Fibroblast of the aortic adventitia (primary cell): ENCODE results near the gene MAPK13. TPM values are rescaled to one million over a fixed set of nuclear protein-coding genes. Genes with fewer than 3 reads are reported as not detected.

Source experiments
- DNase-seq: peaks from one replicate; pipeline ENCODE4 v3.0.0-alpha.2; 2010; ENCODE audit warnings: low read depth
- H3K4me3 ChIP-seq: 2 replicates; pipeline ENCODE4 v1.5.1; 2011; ENCODE audit warnings: low read depth, mild to moderate bottlenecking, control low read depth, low read length, moderate library complexity
- total RNA-seq: library from RNA; depleted of rRNA; stranded (reverse); fragments of >200 nt; gene quantifications from 2 replicates; pipeline ENCODE4 v1.2.3, GENCODE V29; 2012; ENCODE audit warnings: low replicate concordance
- TF ChIP-seq, protein P1 (sequence below): IDR thresholded peaks from 2 replicates; pipeline ENCODE4 v1.5.1; 2011; ENCODE audit warnings: mild to moderate bottlenecking, low read length, control low read depth, inconsistent platforms; ENCODE audit not compliant: insufficient read depth

MAPK13 gene
- total RNA-seq, 1 donor, result 15.6 TPM

DNA sequence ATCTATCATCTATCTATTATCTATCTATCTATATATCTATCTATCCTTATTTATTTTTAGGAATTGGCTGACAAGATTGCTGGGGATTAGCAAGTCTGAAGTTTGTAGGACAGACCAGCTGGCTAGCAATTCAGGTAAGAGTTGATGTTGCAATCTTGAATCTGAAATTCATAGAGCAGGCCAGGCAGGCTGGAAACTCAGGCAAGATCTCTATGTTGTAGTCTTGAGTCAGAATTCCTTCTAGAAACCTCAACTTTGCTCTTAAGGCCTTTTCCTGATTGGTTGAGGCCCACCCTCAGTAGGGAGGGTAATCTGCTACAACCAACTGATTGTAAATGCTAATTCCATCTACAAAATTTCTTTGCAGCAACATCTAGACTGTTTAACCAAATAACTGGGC is 19.2 kb downstream of the MAPK13 start:
- TF ChIP-seq, protein P1, sequence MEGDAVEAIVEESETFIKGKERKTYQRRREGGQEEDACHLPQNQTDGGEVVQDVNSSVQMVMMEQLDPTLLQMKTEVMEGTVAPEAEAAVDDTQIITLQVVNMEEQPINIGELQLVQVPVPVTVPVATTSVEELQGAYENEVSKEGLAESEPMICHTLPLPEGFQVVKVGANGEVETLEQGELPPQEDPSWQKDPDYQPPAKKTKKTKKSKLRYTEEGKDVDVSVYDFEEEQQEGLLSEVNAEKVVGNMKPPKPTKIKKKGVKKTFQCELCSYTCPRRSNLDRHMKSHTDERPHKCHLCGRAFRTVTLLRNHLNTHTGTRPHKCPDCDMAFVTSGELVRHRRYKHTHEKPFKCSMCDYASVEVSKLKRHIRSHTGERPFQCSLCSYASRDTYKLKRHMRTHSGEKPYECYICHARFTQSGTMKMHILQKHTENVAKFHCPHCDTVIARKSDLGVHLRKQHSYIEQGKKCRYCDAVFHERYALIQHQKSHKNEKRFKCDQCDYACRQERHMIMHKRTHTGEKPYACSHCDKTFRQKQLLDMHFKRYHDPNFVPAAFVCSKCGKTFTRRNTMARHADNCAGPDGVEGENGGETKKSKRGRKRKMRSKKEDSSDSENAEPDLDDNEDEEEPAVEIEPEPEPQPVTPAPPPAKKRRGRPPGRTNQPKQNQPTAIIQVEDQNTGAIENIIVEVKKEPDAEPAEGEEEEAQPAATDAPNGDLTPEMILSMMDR, result no peak
- H3K4me3 ChIP-seq, result no peak overlapping the region
- DNase-seq, result no peak

DNA sequence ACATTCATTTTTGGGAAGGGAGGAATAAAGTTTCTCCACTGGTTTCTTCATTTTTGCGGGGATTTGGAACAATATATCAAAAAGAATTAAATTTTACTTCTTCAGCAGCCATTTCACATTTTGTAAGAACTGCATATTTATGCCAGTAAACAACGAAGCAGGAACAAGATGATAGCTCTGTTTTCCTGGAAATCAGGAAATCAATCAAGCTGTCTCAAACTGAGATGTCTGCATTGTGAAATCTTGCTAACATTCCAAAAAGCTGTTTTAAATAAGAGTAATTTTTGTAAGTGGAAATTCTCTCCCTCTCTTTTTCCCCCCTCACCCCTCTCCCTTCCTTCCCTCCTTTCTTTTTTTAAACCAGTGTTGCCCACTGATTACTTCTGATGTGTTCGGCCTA is 20.0 kb downstream of the MAPK13 start:
- H3K4me3 ChIP-seq, result no peak overlapping the region
- no peak for DNase-seq
- TF ChIP-seq, protein P1, result no peak

DNA sequence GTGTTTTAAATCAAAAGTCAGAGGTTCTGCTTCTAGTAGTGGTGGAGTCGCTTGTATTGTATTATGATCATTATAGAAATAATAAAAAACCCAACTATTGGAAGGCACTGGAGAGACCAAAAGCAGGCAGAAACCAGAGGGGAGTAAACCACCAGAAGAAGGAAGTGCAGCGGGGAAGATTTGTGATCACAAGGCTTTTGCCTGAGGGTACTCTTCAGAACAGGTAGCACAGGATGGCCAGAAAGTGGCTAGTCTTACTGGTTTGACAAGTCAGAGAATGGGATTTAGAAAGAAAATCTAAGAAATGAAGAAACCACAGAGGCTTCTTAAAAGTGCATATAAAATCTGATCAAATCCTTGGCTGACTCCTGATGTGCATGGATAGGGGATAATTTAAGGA is 24.0 kb downstream of the MAPK13 start:
- H3K4me3 ChIP-seq, result no peak overlapping the region
- TF ChIP-seq, protein P1, result no peak
- DNase-seq, result no peak

DNA sequence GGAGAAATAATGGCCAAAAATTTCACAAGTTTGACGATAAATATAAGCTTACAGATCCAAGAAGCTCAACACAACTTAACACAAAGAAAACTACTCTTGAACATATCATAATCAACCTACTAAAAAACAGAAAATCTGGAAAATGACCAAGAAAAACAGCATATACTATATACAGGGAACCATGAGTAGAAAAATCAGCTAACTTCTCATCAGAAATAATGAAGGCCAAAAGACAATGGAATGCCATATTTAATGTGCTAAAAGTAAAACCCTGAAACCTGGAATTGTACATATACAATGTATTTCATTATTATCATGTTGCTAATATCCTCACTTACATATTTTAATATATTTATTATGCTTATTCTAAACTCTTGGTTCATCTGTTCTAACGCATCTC is 25.3 kb downstream of the MAPK13 start:
- no peak overlapping the region for H3K4me3 ChIP-seq
- TF ChIP-seq, protein P1, result no peak
- DNase-seq, result no peak

DNA sequence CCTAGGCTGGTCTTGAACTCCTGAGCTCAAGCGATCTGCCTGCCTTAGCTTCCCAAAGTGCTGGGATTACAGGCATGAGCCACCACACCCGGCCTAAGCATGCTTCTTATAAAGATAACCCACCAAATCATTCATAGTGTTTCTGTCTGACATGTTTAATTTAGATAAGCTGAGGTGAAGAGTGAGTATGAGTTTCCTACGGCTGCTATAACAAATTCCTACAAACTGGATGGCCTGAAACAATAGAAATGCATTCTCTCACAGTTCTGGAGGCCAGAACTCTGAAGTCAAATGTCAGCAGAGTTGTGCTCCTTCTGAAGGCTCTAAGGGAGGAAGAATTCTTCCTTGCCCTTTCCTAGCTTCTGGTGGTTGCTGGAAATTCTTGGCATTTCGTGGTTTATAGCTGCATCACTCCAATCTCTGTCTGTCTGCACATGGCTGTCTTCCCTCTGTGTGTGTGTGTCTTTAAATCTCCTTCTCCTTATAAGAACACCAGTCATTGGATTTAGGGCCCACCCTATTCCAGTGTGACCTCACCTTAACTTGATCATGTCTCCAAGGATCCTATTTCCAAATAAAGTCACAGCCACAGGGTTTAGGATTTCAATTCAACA is 29.9 kb downstream of the MAPK13 start:
- no peak overlapping the region for H3K4me3 ChIP-seq
- TF ChIP-seq, protein P1, result no peak
- peak; percentile 18 for DNase-seq

DNA sequence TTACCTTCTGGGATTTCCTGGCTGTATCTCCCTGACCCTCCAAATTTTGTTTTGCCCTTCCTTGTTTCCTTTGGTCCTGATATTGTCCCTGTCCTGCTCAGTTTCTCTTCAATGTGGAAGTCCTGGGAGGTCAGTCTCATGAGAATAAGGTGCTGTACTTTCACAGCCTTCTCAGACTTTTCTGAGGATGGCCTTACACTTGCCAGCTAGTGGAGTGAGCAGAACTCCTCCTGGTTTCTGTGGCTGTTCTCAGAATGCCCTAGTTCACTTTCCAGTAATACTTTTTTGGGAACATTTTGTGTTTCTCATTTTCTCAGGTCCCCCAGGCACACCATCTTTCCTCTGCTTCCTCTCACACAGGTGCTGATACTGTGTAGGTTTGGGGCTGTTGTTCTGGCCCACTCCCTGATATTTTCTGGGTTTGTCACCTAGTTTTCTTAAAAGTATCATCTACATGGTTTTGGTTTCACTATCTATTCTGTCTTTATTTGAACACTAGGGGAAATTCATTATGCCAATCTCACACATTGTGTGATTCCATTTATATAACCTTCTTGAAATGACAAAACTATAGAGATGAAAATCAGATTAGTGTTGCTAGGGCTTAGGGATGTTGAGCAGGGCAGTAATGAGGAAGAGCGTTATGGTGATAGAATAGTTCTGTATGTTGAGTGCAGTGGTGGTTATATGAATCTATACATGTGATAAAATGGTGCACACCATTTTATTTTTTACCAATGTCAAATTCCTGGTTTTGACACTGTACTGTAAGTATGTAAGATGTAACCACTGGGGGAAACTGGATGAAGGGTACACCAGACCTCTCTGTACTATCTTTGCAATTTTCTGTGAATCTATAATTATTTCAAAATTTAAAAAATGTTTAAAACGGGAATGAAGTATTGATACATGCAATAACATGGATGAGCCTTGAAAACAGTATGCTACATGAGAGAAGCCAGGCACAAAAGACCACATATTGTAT is 39.0 kb downstream of the MAPK13 start:
- H3K4me3 ChIP-seq, result no peak overlapping the region
- DNase-seq, result no peak
- TF ChIP-seq, protein P1, result no peak
